Measurements from ENCODE around the gene SLC46A3. TPM values are rescaled to one million over a fixed set of nuclear protein-coding genes. Genes with fewer than 3 reads are reported as not detected.

SLC46A3 gene
- total RNA-seq, 4 donors from 2014 or later = 9.4 to 14.0 (median 10.6) TPM

DNA sequence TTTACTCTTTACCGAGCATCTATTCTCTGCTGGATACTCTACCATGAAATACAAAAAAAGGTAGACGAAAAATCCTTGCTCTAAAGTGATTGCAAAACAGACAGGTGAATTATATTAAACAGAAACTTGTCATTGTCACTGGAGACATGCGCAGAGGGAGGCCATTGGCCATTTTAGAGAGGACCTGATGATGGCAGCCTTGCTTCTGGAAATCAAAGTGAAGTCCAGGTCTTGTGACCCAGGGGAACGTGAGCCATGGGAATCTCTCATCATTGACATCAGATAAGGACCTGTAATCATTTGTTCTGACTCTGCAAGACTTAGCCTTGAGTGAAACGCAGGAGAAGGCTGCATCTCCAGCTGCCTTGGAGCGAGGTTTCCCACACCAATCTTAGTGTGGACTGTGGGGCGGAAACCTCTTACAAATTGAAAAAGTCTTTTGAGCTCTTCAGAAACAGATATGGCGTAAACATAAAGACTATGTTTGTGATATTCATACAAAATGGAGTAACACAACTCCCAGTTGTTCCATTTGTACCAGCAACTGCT, 16.8 kb upstream of the SLC46A3 start:
- H3K27ac ChIP-seq (replicated peaks in 1 of 4) = no peak overlapping the region
- no peaks in the 10 kb centered on the region for H3K9me3 ChIP-seq
- no peak overlapping the region for H3K4me3 ChIP-seq
- 81% methylated on average over 8 of the region's 8 CpGs for WGBS
- H3K36me3 ChIP-seq = no peaks in the 10 kb centered on the region
- TF ChIP-seq POLR2A (IDR thresholded peaks at IDR 0.05; ENCODE audit: low read depth) (no peak), POLR2AphosphoS5 (IDR thresholded peaks at IDR 0.05) (no peak), EP300 (IDR thresholded peaks at IDR 0.05) (no peak)
- TF ChIP-seq, protein P1, sequence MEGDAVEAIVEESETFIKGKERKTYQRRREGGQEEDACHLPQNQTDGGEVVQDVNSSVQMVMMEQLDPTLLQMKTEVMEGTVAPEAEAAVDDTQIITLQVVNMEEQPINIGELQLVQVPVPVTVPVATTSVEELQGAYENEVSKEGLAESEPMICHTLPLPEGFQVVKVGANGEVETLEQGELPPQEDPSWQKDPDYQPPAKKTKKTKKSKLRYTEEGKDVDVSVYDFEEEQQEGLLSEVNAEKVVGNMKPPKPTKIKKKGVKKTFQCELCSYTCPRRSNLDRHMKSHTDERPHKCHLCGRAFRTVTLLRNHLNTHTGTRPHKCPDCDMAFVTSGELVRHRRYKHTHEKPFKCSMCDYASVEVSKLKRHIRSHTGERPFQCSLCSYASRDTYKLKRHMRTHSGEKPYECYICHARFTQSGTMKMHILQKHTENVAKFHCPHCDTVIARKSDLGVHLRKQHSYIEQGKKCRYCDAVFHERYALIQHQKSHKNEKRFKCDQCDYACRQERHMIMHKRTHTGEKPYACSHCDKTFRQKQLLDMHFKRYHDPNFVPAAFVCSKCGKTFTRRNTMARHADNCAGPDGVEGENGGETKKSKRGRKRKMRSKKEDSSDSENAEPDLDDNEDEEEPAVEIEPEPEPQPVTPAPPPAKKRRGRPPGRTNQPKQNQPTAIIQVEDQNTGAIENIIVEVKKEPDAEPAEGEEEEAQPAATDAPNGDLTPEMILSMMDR (IDR thresholded peaks at IDR 0.05) = no peak
- DNase-seq (ENCODE audit: extremely low spot score) = peak; percentile 55
- no peaks in the 10 kb centered on the region for H3K4me1 ChIP-seq
- H3K27me3 ChIP-seq = peaks cover 0 to 17% (median 0%) of the 10 kb centered on the region in 4 donors
- intact Hi-C loops (cut with DNase I) = no loop called here

DNA sequence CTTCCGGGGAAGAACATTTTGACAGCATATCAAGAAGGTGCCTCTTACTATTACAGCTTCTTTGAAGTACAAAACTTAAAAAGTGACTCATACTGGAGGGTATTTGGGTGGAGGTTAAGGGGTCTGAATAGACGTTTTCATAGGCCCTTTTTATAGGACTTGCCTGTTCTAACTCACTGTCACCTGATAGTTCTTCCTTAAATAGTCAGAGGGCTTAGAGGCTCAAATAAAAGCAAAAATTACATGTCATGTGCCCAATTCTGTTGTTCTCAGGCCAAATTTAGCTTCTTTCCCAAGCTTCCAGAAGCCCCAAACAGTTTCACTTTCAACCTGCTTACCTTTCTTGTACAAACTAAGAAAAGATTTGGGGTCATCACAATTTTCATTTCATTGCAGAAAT, 16.1 kb upstream of the SLC46A3 start:
- intact Hi-C loops (cut with DNase I) = no loop called here
- WGBS = 64% methylated on average over 2 of the region's 2 CpGs
- H3K27ac ChIP-seq (replicated peaks in 1 of 4) = no peak overlapping the region
- peaks cover 0 to 17% (median 0%) of the 10 kb centered on the region in 4 donors for H3K27me3 ChIP-seq
- no peaks in the 10 kb centered on the region for H3K36me3 ChIP-seq
- H3K9me3 ChIP-seq = no peaks in the 10 kb centered on the region
- peak; percentile 29 for DNase-seq (ENCODE audit: extremely low spot score)
- H3K4me1 ChIP-seq = no peaks in the 10 kb centered on the region
- no peak overlapping the region for H3K4me3 ChIP-seq
- TF ChIP-seq EP300 (IDR thresholded peaks at IDR 0.05) (no peak), POLR2A (IDR thresholded peaks at IDR 0.05; ENCODE audit: low read depth) (no peak), POLR2AphosphoS5 (IDR thresholded peaks at IDR 0.05) (no peak)
- TF ChIP-seq, protein P1 (IDR thresholded peaks at IDR 0.05) = no peak

DNA sequence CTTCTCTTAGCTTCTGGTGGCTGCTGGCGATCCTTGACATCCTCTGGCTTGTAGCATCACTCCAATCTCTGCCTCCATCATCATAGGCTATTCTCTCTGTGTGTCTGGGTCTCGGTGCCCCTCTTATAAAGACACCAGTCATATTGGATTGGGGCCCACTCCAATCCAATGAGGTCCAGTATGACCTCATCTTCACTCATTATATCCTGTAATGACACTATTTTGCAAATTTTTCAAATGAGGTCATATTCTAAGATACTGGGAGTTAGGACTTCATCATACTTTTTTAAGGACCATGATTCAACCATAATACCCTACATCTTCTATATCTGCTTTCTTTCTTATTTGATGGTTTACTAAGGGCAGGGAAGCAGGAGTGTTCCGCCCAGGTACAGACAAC, 12.0 kb upstream of the SLC46A3 start:
- H3K27me3 ChIP-seq = peaks cover 0 to 17% (median 0%) of the 10 kb centered on the region in 4 donors
- 93% methylated on average over 3 of the region's 3 CpGs for WGBS
- intact Hi-C loops (cut with DNase I) = no loop called here

DNA sequence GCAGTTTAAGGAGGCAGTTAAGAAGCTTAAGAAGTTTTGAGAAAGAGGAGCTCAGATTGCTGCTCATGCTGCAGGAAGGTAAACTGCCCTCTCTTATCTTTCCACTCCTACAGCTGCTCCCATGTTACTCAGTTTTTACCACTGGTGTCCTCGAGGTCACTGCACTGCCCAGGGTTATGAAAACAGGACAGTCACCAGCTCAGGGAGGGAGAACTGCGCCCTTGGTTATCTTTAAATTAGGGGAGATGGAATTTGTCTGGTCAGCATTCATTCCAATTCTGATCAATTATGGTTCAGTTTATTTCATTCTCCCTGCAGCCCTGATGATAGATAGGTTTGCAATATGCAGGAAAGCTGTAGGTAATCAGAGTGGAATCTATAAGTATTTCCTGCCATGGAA, 10.8 kb upstream of the SLC46A3 start:
- TF ChIP-seq, protein P1 (IDR thresholded peaks at IDR 0.05) = no peak
- TF ChIP-seq POLR2AphosphoS5 (IDR thresholded peaks at IDR 0.05) = no peak
- TF ChIP-seq POLR2A (IDR thresholded peaks at IDR 0.05; ENCODE audit: low read depth) = no peak
- Histone ChIP-seq H3K27ac (replicated peaks in 1 of 4) (no peak overlapping the region), H3K9me3 (no peaks in the 10 kb centered on the region), H3K4me3 (no peak overlapping the region), H3K36me3 (no peaks in the 10 kb centered on the region), H3K4me1 (no peaks in the 10 kb centered on the region), H3K27me3 (peaks cover 0 to 17% (median 0%) of the 10 kb centered on the region in 4 donors)
- intact Hi-C loops (cut with DNase I) = no loop called here
- WGBS = 55% methylated on average over 2 of the region's 2 CpGs
- DNase-seq (ENCODE audit: extremely low spot score) = no peak

More for the DNA sequence above, 12.0 kb upstream of the SLC46A3 start:
- no peaks in the 10 kb centered on the region for H3K9me3 ChIP-seq
- H3K36me3 ChIP-seq = no peaks in the 10 kb centered on the region
- H3K4me1 ChIP-seq = no peaks in the 10 kb centered on the region
- DNase-seq (ENCODE audit: extremely low spot score) = no peak
- TF ChIP-seq, protein P1 (IDR thresholded peaks at IDR 0.05) = no peak
- TF ChIP-seq POLR2AphosphoS5 (IDR thresholded peaks at IDR 0.05) (no peak), EP300 (IDR thresholded peaks at IDR 0.05) (no peak), POLR2A (IDR thresholded peaks at IDR 0.05; ENCODE audit: low read depth) (no peak)
- no peak overlapping the region for H3K4me3 ChIP-seq
- H3K27ac ChIP-seq (replicated peaks in 1 of 4) = no peak overlapping the region

DNA sequence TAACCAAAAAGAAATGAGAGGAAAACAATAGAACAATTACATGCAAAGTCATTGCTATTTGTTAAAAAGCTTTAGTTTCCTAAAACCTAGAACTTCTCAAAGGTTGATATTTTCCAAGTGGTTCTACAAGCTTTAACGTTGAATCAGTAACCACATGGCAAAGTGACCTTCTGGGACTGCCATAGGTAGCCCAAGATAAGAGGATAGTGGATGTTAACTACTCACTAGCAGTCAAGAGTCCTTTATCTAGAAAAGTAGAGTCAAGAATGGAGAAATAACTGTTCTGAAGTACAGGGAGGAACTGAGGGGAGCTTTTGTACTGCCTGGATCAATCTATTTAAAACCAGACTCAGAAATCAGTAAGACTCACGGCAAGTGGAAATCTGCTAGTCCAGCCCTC, 9.9 kb upstream of the SLC46A3 start:
- DNase-seq (ENCODE audit: extremely low spot score) = no peak
- no peaks in the 10 kb centered on the region for H3K9me3 ChIP-seq
- 80% methylated on average over 2 of the region's 2 CpGs for WGBS
- TF ChIP-seq POLR2A (IDR thresholded peaks at IDR 0.05; ENCODE audit: low read depth) (no peak), POLR2AphosphoS5 (IDR thresholded peaks at IDR 0.05) (no peak), EP300 (IDR thresholded peaks at IDR 0.05) (no peak)
- TF ChIP-seq, protein P1 (IDR thresholded peaks at IDR 0.05) = no peak
- no peaks in the 10 kb centered on the region for H3K36me3 ChIP-seq
- no peak overlapping the region for H3K4me3 ChIP-seq
- intact Hi-C loops (cut with DNase I) = no loop called here
- peaks cover 0 to 17% (median 0%) of the 10 kb centered on the region in 4 donors for H3K27me3 ChIP-seq
- H3K27ac ChIP-seq (replicated peaks in 1 of 4) = no peak overlapping the region
- H3K4me1 ChIP-seq = no peaks in the 10 kb centered on the region

All from esophagus muscularis mucosa (tissue), 4 donors.